DND-41 (cell line): Measurements from ENCODE around the gene RENBP.

ENCODE experiments used
- ATAC-seq: fragments of 200-7000 bp; cut with Tn5 transposase; 3 replicates; pipeline ENCODE4 v1.9.1; 2021; ENCODE audit warnings: low read depth; ENCODE audit not compliant: insufficient read depth
- DNase-seq: peaks from one replicate; pipeline ENCODE4 v3.0.0-alpha.2; 2020
- H2AFZ ChIP-seq: 2 replicates; pipeline ENCODE4 v1.6.0; 2012; ENCODE audit warnings: low read depth, low read length
- H3K27ac ChIP-seq: 2 replicates; pipeline ENCODE4 v1.5.1; 2012; ENCODE audit warnings: low read length, inconsistent platforms
- H3K27me3 ChIP-seq: fragments of 200-600 bp; sonication (generic); 2 replicates; pipeline ENCODE4 v1.6.0; 2012; ENCODE audit warnings: low read length, mild to moderate bottlenecking, inconsistent platforms; ENCODE audit not compliant: insufficient read depth, poor library complexity
- H3K36me3 ChIP-seq: 2 replicates; pipeline ENCODE4 v1.5.1; 2012; ENCODE audit warnings: low read length, inconsistent platforms; ENCODE audit not compliant: insufficient read depth
- H3K4me1 ChIP-seq: 2 replicates; pipeline ENCODE4 v1.5.1; 2012; ENCODE audit warnings: mild to moderate bottlenecking, low read length; ENCODE audit not compliant: insufficient read depth
- H3K4me2 ChIP-seq: 2 replicates; pipeline ENCODE4 v1.6.0; 2012; ENCODE audit warnings: mild to moderate bottlenecking, moderate library complexity, low read length, inconsistent platforms; ENCODE audit not compliant: insufficient read depth
- H3K4me3 ChIP-seq, 2 experiments: fragments of 200-600 bp in 1 of 2; shearing (Covaris generic) in 1 of 2; 2 replicates each; pipeline ENCODE4 v1.5.1; 2012 to 2016; ENCODE audit warnings: inconsistent platforms in 2 of 2, low read length in 2 of 2, mild to moderate bottlenecking in 2 of 2, low read depth in 1 of 2, moderate library complexity in 1 of 2
- H3K79me2 ChIP-seq: 2 replicates; pipeline ENCODE4 v1.6.0; 2012; ENCODE audit warnings: low read length, inconsistent platforms; ENCODE audit not compliant: insufficient read depth
- H3K9ac ChIP-seq: 2 replicates; pipeline ENCODE4 v1.6.0; 2012; ENCODE audit warnings: low read depth, mild to moderate bottlenecking, inconsistent platforms, low read length, moderate library complexity
- H3K9me3 ChIP-seq: 2 replicates; pipeline ENCODE4 v1.5.1; 2012; ENCODE audit warnings: low read length, moderate library complexity, mild to moderate bottlenecking, inconsistent platforms; ENCODE audit not compliant: insufficient read depth, severe bottlenecking
- H4K20me1 ChIP-seq: 2 replicates; pipeline ENCODE4 v1.6.0; 2012; ENCODE audit warnings: low read length; ENCODE audit not compliant: insufficient read depth
- CTCF ChIP-seq: IDR thresholded peaks from 2 replicates; pipeline ENCODE4 v1.5.1; 2012; ENCODE audit warnings: borderline replicate concordance, low read length, moderate library complexity, mild to moderate bottlenecking; ENCODE audit not compliant: poor library complexity, severe bottlenecking; ENCODE audit errors: extremely low read depth
- EZH2 ChIP-seq: IDR thresholded peaks from 3 replicates; pipeline ENCODE4 v1.6.1; 2012; ENCODE audit warnings: borderline replicate concordance, low read depth, mild to moderate bottlenecking, moderate library complexity, low read length, inconsistent platforms; ENCODE audit not compliant: severe bottlenecking

The RENBP gene

GRCh38 chrX:153955228-153955732 lies 10.8 kb upstream of the RENBP start:
- peaks cover 100% of the 10 kb centered on the region for H3K36me3 ChIP-seq
- no peaks in the 10 kb centered on the region for H3K27me3 ChIP-seq
- ATAC-seq (no peak), DNase-seq (no peak)
- H3K27ac ChIP-seq = no peak overlapping the region
- H4K20me1 ChIP-seq = peaks cover 83% of the 10 kb centered on the region
- H3K4me3 ChIP-seq = no peak overlapping the region
- no peaks in the 10 kb centered on the region for H3K9me3 ChIP-seq
- H3K79me2 ChIP-seq = peaks cover 45% of the 10 kb centered on the region
- no peak overlapping the region for H2AFZ ChIP-seq
- no peak for TF ChIP-seq EZH2
- no peak for TF ChIP-seq CTCF
- H3K4me2 ChIP-seq = no peak overlapping the region
- H3K4me1 ChIP-seq = no peaks in the 10 kb centered on the region
- no peak overlapping the region for H3K9ac ChIP-seq

GRCh38 chrX:153954558-153955227 lies 10.2 kb upstream of the RENBP start:
- H3K4me1 ChIP-seq = no peaks in the 10 kb centered on the region
- H3K4me3 ChIP-seq = no peak overlapping the region
- ATAC-seq (no peak; the same call in 2 of the 3 replicates), DNase-seq (no peak)
- H3K36me3 ChIP-seq = peaks cover 100% of the 10 kb centered on the region
- peaks cover 39% of the 10 kb centered on the region for H3K79me2 ChIP-seq
- peaks cover 78% of the 10 kb centered on the region for H4K20me1 ChIP-seq
- no peaks in the 10 kb centered on the region for H3K9me3 ChIP-seq
- H2AFZ ChIP-seq = no peak overlapping the region
- H3K4me2 ChIP-seq = no peak overlapping the region
- no peaks in the 10 kb centered on the region for H3K27me3 ChIP-seq
- no peak overlapping the region for H3K27ac ChIP-seq
- TF ChIP-seq EZH2 (no peak), CTCF (no peak)
- H3K9ac ChIP-seq = no peak overlapping the region

- peak; percentile 35 for TF ChIP-seq CTCF
- no peak for TF ChIP-seq EZH2
- H3K27ac ChIP-seq = no peak overlapping the region
- ATAC-seq (peak; percentile 18), DNase-seq (no peak)
- peaks cover 37% of the 10 kb centered on the region for H3K79me2 ChIP-seq
- no peak overlapping the region for H3K9ac ChIP-seq
- no peaks in the 10 kb centered on the region for H3K4me1 ChIP-seq
- H3K9me3 ChIP-seq = no peaks in the 10 kb centered on the region
- H3K36me3 ChIP-seq = peaks cover 97% of the 10 kb centered on the region
- H3K4me3 ChIP-seq = no peak overlapping the region
- H2AFZ ChIP-seq = no peak overlapping the region
- peaks cover 72% of the 10 kb centered on the region for H4K20me1 ChIP-seq
- H3K27me3 ChIP-seq = no peaks in the 10 kb centered on the region
- H3K4me2 ChIP-seq = no peak overlapping the region
Measured at GRCh38 chrX:153953892-153954557, 9.6 kb upstream of the RENBP start.
